Testis (tissue), 2 donors: ENCODE measurements around the gene PRUNE2.

Experiments used
- POLR2A ChIP-seq: fragments of 450-650 bp; IDR thresholded peaks from one replicate; pipeline ENCODE4 v1.6.1; 2017; ENCODE audit warnings: antibody characterized with exemption, mild to moderate bottlenecking, moderate library complexity
- TF ChIP-seq, protein P1 (sequence below), 3 experiments: fragments of 450-650 bp in 2 of 3; fragments of 200-600 bp in 1 of 3; sonication (generic) in 1 of 3; IDR thresholded peaks; one replicate each; pipeline ENCODE4 v1.5.1; 2016 to 2019; ENCODE audit warnings: antibody characterized with exemption in 3 of 3, mild to moderate bottlenecking in 2 of 3, moderate library complexity in 1 of 3

DNA sequence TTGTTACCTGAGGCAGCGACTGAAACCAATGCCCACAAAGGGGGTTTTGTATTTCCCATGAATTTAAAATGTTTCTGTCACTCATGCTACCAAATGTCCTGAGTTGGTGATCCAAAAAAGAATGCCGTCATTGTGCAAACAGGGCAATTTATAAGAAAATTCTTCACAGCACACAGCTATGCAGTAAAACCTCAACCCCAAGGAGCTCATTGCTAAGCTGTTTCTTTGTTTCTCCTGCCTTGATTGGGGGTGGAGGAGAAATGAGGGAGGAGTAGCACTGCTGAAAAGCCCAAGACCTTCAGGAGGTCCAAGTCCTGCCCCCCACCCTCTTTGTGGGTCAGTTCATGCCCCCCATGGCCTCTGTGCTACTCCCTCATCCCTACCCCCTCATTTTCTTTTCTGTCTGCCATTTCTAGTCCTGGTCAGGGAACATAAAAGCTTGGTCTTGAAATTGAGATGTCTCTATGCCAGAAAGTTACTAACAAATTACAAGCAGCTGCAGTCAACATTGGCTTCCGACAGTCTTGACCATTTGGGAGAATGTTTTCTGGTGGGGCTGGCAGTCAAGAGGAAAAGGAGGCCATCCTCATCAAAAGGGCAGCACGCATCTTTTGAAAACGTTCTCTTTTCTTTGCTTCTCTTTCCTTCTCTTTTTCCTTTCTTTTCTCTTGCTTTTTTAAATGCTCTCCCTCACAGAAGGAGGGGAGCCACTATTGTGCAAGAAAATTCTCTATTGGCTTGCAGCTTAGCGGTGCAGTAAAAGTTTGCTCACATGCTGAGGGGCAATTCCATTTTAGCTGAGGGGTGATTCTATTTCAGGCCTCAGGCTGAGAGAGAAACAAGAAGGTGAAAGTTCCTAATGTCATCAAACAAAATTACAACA is 313.6 kb downstream of the PRUNE2 start:
- TF ChIP-seq, protein P1, sequence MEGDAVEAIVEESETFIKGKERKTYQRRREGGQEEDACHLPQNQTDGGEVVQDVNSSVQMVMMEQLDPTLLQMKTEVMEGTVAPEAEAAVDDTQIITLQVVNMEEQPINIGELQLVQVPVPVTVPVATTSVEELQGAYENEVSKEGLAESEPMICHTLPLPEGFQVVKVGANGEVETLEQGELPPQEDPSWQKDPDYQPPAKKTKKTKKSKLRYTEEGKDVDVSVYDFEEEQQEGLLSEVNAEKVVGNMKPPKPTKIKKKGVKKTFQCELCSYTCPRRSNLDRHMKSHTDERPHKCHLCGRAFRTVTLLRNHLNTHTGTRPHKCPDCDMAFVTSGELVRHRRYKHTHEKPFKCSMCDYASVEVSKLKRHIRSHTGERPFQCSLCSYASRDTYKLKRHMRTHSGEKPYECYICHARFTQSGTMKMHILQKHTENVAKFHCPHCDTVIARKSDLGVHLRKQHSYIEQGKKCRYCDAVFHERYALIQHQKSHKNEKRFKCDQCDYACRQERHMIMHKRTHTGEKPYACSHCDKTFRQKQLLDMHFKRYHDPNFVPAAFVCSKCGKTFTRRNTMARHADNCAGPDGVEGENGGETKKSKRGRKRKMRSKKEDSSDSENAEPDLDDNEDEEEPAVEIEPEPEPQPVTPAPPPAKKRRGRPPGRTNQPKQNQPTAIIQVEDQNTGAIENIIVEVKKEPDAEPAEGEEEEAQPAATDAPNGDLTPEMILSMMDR (IDR thresholded peaks at IDR 0.05): no peak
- TF ChIP-seq POLR2A: no peak
